Stimulated activated naive CD4-positive, alpha-beta T cell (primary cell): ENCODE data around the gene DCLK3.

Experiments used
- DNase-seq, 6 experiments: peaks; one replicate each; lab custom pipeline; 2025; lab: John Stamatoyannopoulos, UW

DCLK3 gene

DNA sequence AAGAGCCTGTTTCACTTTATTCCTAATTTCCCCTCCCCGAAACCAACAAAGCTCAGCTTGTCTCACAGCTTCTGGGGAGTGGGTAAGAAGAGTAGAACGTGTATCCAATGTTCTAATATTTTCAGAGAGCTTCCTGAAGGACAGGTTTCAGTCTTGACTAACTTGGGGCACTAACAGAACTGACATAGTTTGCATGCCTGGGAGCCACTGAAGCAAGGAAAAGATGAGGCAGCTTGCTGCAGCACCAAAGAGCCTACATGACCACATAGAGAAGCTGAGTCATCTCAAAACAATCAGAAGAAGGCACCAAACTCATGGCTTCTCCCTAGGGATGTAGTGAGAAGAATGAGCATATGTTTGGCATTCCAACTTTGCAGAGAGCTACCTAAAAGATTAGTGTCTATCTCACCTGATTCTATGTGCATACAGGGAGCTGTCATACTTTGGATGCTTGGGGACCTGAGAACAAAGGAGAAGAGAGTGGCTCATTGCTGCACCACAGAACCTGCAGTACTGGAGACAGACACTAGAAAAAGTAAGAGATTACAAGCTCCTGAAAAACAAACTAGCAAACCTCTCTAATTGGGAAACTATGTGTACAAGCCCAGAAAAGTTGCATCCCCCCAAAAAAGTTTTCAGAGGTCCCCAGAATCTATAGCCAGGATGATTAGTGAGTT lies 86.9 kb downstream of the DCLK3 start:
- DNase-seq: no peak

DNA sequence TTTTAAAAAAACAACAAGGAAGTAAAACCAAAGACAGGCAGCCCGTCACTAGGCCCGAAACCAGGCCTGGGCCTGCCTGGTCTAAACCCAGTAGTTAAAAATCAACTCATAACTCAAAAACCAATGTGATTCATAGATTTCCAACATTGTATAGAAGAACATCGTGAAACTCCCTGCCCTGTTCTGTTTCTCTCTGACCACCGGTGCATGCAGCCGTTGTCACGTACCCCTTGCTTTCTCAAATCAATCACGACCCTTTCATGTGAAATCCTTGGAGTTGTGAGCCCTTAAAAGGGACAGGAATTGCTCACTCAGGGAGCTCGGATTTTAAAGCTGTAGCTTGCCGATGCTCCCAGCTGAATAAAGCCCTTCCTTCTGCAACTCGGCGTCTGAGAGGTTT lies 89.5 kb downstream of the DCLK3 start:
- no peak for DNase-seq

DNA sequence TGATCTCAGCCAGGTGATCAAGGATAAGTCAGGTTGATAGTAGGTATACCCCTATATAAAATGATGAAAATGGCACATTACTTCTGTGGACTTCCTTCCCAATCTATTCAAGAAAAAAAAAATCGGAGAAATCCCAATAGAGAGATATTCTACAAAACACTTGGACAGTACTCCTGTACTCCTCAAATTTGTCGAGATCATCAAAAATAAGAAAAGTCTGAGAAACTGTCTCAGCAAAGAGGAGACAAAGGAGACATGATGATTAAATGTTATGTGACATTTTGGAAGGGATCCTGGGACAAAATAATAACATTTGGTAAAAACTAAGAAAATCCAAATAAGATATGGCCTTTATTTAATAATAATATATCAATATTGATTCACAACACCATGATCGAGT lies 94.6 kb downstream of the DCLK3 start:
- DNase-seq: no peak

DNA sequence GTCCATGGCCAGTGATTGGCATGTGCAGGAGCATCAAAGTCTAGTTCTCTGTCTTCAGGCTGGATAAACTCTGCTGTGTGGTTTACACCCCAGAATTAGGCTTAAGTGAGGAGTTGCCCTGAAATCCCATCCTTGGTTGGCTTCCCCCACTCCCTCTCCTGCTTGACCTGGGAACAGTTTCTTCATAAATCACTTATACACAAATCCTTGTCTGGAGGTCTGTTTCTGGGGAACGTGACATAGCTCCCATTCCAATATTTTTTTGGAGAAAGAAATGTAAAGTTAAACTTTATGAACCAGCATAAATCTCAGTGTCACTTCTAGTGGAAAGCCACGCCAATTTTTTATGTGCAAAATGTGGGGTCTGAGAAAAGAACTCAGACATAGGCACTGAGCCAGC lies 98.2 kb downstream of the DCLK3 start:
- no peak for DNase-seq

DNA sequence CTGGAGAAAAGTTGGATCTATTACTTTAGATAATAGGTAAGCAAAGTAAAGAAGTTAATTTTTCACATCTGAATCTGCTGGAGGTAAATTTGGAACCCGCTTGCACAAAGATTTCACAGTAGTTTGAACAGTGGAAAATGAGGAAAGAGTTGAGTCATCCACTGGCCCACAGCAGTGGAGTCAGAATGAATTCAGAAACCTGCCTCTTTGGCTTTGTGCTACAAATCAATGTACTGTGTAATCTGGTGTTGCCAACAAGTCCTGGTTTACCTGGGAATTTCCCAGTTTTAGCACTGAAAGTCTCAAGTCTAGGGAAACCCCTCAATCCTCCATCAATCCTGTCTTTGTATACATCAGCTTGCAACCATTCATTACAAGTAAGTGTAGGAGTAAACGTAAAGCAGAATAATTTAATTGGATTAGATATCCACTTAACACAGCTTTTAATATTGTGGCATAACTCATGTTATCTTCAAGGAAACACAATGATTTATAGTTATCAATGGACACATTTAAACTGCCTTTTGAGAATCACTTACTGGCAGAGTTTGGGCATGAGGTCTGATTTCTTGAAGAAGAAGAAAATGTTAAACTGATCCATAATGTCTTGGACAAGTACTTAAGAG lies 100.6 kb downstream of the DCLK3 start:
- DNase-seq: no peak

DNA sequence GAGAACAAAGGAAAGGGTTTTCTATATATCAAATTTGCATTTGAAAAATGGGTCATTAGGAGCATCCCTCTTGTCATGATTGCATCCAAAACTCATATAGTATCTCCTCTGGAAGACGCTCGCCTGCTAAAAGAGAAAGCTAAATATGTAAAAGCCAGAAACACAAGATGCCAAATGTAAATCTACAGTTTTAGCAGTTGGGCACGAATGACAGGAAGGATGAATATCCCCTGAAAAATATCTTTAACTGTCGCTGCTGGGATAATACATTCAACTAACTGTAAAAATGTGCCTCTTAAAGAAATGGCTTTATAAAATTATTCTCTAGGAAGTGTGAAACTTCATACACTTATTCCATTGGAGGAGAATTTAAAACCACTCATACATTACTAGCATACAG lies 101.7 kb downstream of the DCLK3 start:
- no peak for DNase-seq
